ENCODE measurements around the gene NAT10. TPM values are rescaled to one million over a fixed set of nuclear protein-coding genes. Genes with fewer than 3 reads are reported as not detected.

The NAT10 gene
- total RNA-seq, 1 donor from 2014 or later = 64.5 TPM

DNA sequence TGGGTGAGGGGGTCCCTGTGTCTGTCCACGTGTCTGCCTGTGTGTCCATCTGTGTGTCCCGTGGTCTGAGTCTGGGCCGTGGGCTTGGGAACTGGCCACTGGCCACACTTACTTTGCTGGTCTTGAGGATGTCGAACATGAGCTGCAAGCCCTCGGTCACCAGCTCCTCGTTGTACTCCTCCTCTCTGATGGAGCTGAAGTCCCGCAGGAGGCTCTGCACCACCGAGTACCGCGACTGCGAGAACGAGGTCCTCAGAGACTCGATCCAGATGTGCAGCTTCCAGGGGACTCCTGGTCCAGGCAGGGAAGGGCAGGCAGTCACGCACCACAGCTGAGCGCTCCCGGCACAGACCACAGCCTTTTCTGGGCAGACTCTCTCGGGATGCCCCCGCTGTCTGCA lies 55.4 kb downstream of the NAT10 start:
- H3K27me3 Mint-ChIP-seq = no peaks in the 10 kb centered on the region
- H3K4me3 Mint-ChIP-seq (ENCODE audit: low read depth) = no peak overlapping the region

GRCh38 chr11:34161361-34161760 lies 55.9 kb downstream of the NAT10 start:
- Mint-ChIP-seq H3K27ac (no peak overlapping the region), H3K4me1 (ENCODE audit: low read depth) (no peaks in the 10 kb centered on the region), H3K36me3 (ENCODE audit: insufficient read depth) (peaks cover 10% of the 10 kb centered on the region), H3K9me3 (ENCODE audit: low read depth) (no peaks in the 10 kb centered on the region), H3K4me3 (ENCODE audit: low read depth) (no peak overlapping the region), H3K27me3 (no peaks in the 10 kb centered on the region)
- no peak for DNase-seq (ENCODE audit: low spot score, unreplicated experiment)
- TF ChIP-seq, protein P1, sequence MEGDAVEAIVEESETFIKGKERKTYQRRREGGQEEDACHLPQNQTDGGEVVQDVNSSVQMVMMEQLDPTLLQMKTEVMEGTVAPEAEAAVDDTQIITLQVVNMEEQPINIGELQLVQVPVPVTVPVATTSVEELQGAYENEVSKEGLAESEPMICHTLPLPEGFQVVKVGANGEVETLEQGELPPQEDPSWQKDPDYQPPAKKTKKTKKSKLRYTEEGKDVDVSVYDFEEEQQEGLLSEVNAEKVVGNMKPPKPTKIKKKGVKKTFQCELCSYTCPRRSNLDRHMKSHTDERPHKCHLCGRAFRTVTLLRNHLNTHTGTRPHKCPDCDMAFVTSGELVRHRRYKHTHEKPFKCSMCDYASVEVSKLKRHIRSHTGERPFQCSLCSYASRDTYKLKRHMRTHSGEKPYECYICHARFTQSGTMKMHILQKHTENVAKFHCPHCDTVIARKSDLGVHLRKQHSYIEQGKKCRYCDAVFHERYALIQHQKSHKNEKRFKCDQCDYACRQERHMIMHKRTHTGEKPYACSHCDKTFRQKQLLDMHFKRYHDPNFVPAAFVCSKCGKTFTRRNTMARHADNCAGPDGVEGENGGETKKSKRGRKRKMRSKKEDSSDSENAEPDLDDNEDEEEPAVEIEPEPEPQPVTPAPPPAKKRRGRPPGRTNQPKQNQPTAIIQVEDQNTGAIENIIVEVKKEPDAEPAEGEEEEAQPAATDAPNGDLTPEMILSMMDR (IDR thresholded peaks at IDR 0.05; ENCODE audit: unreplicated experiment) = no peak

More for the DNA sequence above, 55.4 kb downstream of the NAT10 start:
- Mint-ChIP-seq H3K36me3 (ENCODE audit: insufficient read depth) (peaks cover 10% of the 10 kb centered on the region), H3K27ac (no peak overlapping the region), H3K4me1 (ENCODE audit: low read depth) (no peaks in the 10 kb centered on the region), H3K9me3 (ENCODE audit: low read depth) (no peaks in the 10 kb centered on the region)
- TF ChIP-seq, protein P1 (IDR thresholded peaks at IDR 0.05; ENCODE audit: unreplicated experiment) = no peak
- DNase-seq (ENCODE audit: low spot score, unreplicated experiment) = no peak

DNA sequence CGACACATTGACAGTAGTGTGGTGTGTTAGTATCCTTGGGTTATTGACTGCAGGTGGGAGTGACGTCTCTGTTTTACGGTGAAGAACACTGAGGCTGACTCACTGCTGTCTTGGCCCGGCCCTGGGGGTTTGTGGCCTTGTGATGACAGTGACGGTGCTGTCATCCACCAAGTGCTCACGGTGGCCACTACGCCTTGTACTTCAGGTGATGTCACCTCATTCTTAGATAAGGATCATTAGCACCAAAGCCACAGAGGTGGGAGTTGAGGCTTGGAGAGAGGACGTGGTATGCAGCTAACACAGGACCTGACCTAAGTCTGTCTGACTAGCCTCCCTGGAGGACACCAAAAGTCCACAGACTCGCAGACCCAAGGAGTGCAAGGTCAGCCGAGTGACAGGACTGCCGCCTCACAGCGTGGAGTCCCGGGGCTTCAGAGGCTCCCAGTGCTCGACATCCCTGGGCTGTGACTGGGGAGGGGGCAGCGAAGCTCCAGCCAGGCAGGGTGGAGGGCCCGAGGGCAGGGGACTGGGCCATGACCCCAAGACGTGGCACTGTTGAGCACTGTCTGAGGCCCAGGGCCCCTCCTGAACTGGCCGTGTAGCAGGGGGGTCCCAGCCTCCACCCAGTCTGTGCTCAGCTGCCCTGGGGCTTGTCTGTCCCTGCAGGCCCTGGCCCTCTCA lies 56.5 kb downstream of the NAT10 start:
- no peaks in the 10 kb centered on the region for H3K9me3 Mint-ChIP-seq (ENCODE audit: low read depth)
- no peak for DNase-seq (ENCODE audit: low spot score, unreplicated experiment)
- H3K4me3 Mint-ChIP-seq (ENCODE audit: low read depth) = no peak overlapping the region
- H3K4me1 Mint-ChIP-seq (ENCODE audit: low read depth) = no peaks in the 10 kb centered on the region
- TF ChIP-seq, protein P1 (IDR thresholded peaks at IDR 0.05; ENCODE audit: unreplicated experiment) = no peak
- H3K36me3 Mint-ChIP-seq (ENCODE audit: insufficient read depth) = peaks cover 13% of the 10 kb centered on the region
- no peak overlapping the region for H3K27ac Mint-ChIP-seq
- no peaks in the 10 kb centered on the region for H3K27me3 Mint-ChIP-seq

DNA sequence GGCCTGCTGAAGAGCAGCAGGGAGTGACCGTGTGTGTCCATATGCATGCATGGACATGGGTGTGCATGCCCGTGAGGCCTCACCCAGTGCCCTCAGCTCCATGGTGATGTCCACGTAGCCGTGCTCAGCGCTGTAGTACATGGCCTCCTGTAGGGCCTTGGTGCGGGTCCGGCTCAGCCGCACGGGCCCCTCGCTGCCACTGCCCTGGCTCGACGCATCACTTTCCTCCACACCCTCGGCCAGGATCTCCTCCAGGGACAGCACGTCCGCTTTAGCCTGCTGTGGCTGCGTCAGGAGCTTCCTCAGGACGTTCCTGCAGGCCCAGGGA lies 57.0 kb downstream of the NAT10 start:
- no peak overlapping the region for H3K4me3 Mint-ChIP-seq (ENCODE audit: low read depth)
- no peaks in the 10 kb centered on the region for H3K27me3 Mint-ChIP-seq
- no peak for DNase-seq (ENCODE audit: low spot score, unreplicated experiment)
- no peaks in the 10 kb centered on the region for H3K9me3 Mint-ChIP-seq (ENCODE audit: low read depth)
- no peak overlapping the region for H3K27ac Mint-ChIP-seq
- TF ChIP-seq, protein P1 (IDR thresholded peaks at IDR 0.05; ENCODE audit: unreplicated experiment) = no peak
- peaks cover 14% of the 10 kb centered on the region for H3K36me3 Mint-ChIP-seq (ENCODE audit: insufficient read depth)
- no peaks in the 10 kb centered on the region for H3K4me1 Mint-ChIP-seq (ENCODE audit: low read depth)

DNA sequence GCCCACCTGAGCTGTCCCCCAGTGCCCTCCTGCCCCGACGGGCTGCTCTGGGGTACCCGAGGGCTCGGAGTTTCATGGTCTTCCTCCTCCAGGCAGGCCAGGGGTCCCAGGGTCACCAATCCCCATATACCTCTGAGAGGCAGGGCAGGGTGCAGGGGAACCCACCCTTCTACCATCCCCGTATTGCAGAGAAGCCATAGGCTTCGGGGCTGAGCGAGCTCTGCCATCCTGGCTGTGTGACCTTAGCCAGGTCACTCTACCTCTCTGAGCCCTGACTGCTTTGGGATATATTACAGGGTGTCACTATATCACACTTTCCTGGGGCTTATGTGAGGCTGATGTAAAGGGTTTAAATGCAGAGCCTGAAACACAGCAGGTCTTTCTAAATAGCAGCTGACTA lies 57.4 kb downstream of the NAT10 start:
- Mint-ChIP-seq H3K27ac (no peak overlapping the region), H3K27me3 (no peaks in the 10 kb centered on the region)
- TF ChIP-seq, protein P1 (IDR thresholded peaks at IDR 0.05; ENCODE audit: unreplicated experiment) = no peak

More for the DNA sequence above, 57.4 kb downstream of the NAT10 start:
- peaks cover 14% of the 10 kb centered on the region for H3K36me3 Mint-ChIP-seq (ENCODE audit: insufficient read depth)
- no peak for DNase-seq (ENCODE audit: low spot score, unreplicated experiment)
- H3K4me3 Mint-ChIP-seq (ENCODE audit: low read depth) = no peak overlapping the region
- H3K4me1 Mint-ChIP-seq (ENCODE audit: low read depth) = no peaks in the 10 kb centered on the region
- no peaks in the 10 kb centered on the region for H3K9me3 Mint-ChIP-seq (ENCODE audit: low read depth)

All from progenitor cell of endocrine pancreas (in vitro differentiated cells).